ENCODE results near the gene PTPRG. TPM values are rescaled to one million over a fixed set of nuclear protein-coding genes. Genes with fewer than 3 reads are reported as not detected.

The PTPRG gene
- total and polyA plus RNA-seq, 2 of the 13 experiments (the other 11 are each of a cell fraction or from before 2014, with no cell fraction given): 8.0 to 25.3 TPM

DNA sequence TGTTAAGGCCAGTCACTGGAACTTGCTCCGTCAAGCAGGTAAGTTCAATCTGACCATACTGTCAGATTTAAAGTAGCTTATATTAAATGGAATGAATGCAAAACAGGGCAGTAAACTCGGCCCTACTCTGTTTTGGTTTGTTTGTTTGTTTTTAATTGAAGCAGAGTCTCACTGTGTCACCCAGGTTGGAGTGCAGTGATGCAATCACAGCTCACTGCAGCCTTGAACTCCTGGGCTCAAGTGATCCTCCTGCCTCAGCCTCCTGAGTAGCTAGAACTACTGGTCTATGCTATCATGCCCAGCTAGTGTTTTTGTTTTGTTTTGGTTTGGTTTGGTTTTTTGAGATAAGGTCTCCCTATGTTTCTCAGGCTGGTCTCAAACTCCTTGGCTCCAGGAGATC is 507.0 kb downstream of the PTPRG start:
- FAIRE-seq: no peak

More for the DNA sequence above, 507.0 kb downstream of the PTPRG start:
- WGBS (ENCODE audit: low lambda C conversion rate): 69% methylated on average over 2 of the region's 2 CpGs
- no peaks in the 10 kb centered on the region for H4K20me1 ChIP-seq (ENCODE audit: insufficient read depth, low read length)
- POLR2A ChIA-PET: no interaction called here
- no peak overlapping the region for H3K27ac ChIP-seq (ENCODE audit: extremely low read length, insufficient read depth, low read length)
- 0 out of 2 replicates have a peak, but pooled peaks cover 6% of the 10 kb centered on the region for H3K4me1 ChIP-seq (ENCODE audit: insufficient read depth, low read length)
- H3K9me3 ChIP-seq (ENCODE audit: low read length): no peaks in the 10 kb centered on the region
- BruUV-seq (replicated peaks): no TSS peak
- H3K4me2 ChIP-seq (ENCODE audit: low read depth, low read length): no peak overlapping the region
- no peaks in the 10 kb centered on the region for H3K79me2 ChIP-seq (ENCODE audit: insufficient read depth, low read length)
- ATAC-seq (no peak), DNase-seq (ENCODE audit: low spot score) (no peak)
- H2AFZ ChIP-seq (ENCODE audit: low read length): no peak overlapping the region
- no peaks in the 10 kb centered on the region for H3K27me3 ChIP-seq (ENCODE audit: control insufficient read depth in 1 of 2, insufficient read depth in 2 of 2, low read length in 2 of 2)
- CTCF ChIA-PET (ENCODE audit: low intra/inter-chr PET ratio, low total read pairs): no interaction called here
- in situ Hi-C loops (cut with HindIII; ENCODE audit: extremely low pct_ligation_motif_present, low pct_unique_long_range_greater_than_20kb): no loop called here
- H3K4me3 ChIP-seq (replicated peaks in 1 of 3; ENCODE audit: insufficient read depth in 1 of 3, low read depth in 2 of 3, low read length in 3 of 3): no peak overlapping the region
- H3K9ac ChIP-seq (ENCODE audit: insufficient read depth, low read depth, low read length): no peak overlapping the region
- TF ChIP-seq FOXJ3 (CRISPR knock-in tag; IDR thresholded peaks at IDR 0.05; ENCODE audit: borderline replicate concordance) (no peak), SP140L (CRISPR knock-in tag; IDR thresholded peaks at IDR 0.05; ENCODE audit: borderline replicate concordance) (no peak), CEBPG (CRISPR knock-in tag; IDR thresholded peaks at IDR 0.05) (peak; percentile 30), CEBPB (IDR thresholded peaks at IDR 0.05; ENCODE audit: borderline replicate concordance, low read depth, low read length) (peak; percentile 27; the same call in 1 of the 2 replicates), KMT2B (CRISPR knock-in tag; IDR thresholded peaks at IDR 0.05) (no peak), NR2F1 (CRISPR knock-in tag; IDR thresholded peaks at IDR 0.05) (no peak)
- TF ChIP-seq, protein P1, sequence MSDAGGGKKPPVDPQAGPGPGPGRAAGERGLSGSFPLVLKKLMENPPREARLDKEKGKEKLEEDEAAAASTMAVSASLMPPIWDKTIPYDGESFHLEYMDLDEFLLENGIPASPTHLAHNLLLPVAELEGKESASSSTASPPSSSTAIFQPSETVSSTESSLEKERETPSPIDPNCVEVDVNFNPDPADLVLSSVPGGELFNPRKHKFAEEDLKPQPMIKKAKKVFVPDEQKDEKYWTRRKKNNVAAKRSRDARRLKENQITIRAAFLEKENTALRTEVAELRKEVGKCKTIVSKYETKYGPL (CRISPR knock-in tag; IDR thresholded peaks at IDR 0.05): no peak
- TF ChIP-seq, protein P2, sequence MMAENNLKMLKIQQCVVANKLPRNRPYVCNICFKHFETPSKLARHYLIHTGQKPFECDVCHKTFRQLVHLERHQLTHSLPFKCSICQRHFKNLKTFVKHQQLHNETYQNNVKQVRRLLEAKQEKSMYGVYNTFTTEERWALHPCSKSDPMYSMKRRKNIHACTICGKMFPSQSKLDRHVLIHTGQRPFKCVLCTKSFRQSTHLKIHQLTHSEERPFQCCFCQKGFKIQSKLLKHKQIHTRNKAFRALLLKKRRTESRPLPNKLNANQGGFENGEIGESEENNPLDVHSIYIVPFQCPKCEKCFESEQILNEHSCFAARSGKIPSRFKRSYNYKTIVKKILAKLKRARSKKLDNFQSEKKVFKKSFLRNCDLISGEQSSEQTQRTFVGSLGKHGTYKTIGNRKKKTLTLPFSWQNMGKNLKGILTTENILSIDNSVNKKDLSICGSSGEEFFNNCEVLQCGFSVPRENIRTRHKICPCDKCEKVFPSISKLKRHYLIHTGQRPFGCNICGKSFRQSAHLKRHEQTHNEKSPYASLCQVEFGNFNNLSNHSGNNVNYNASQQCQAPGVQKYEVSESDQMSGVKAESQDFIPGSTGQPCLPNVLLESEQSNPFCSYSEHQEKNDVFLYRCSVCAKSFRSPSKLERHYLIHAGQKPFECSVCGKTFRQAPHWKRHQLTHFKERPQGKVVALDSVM (CRISPR knock-in tag; IDR thresholded peaks at IDR 0.05): peak; percentile 94
- intact Hi-C loops (cut with micrococcal nuclease; ENCODE audit: unreplicated experiment): no loop called here
- no peaks in the 10 kb centered on the region for H3K36me3 ChIP-seq (replicated peaks in 1 of 2; ENCODE audit: control insufficient read depth in 1 of 2, insufficient read depth in 2 of 2, low read length in 2 of 2)

Measured in HepG2 (cell line).